ENCODE data around the gene SCUBE3.

GRCh38 chr6:35229304-35229703 is 15.5 kb downstream of the SCUBE3 start:
- TF ChIP-seq CTCF (IDR thresholded peaks at IDR 0.05 in 2 of 3, conservative IDR thresholded peaks at IDR 0.05 in 1 of 3; ENCODE audit: borderline replicate concordance in 1 of 3, insufficient read depth in 1 of 3, low read depth in 2 of 3, low read length in 2 of 3) (no peak), POLR2A (IDR thresholded peaks at IDR 0.05; ENCODE audit: borderline replicate concordance, extremely low read depth, insufficient read depth, insufficient read length) (no peak), SIN3A (IDR thresholded peaks at IDR 0.05; ENCODE audit: low read depth) (no peak), EGR1 (IDR thresholded peaks at IDR 0.05; ENCODE audit: low read depth) (no peak), ATF3 (IDR thresholded peaks at IDR 0.05) (no peak), RAD21 (IDR thresholded peaks at IDR 0.05; ENCODE audit: low read depth) (no peak)

All from HCT116 (cell line).